KMS-11 (cell line): ENCODE results near the gene KRT82.

Source experiments
- H2AFZ ChIP-seq: fragments of 200-600 bp; sonication (generic); 2 replicates; pipeline ENCODE4 v1.6.1; 2016; ENCODE audit warnings: antibody characterized with exemption, mixed run types, low read depth
- H3K27ac ChIP-seq: fragments of 200-600 bp; sonication (generic); 2 replicates; pipeline ENCODE4 v1.6.1; 2016; ENCODE audit warnings: mild to moderate bottlenecking, mixed run types
- H3K27me3 ChIP-seq: fragments of 200-600 bp; sonication (generic); 2 replicates; pipeline ENCODE4 v1.6.1; 2017; ENCODE audit warnings: mild to moderate bottlenecking, low read depth, mixed run types, moderate library complexity; ENCODE audit not compliant: insufficient read depth
- H3K36me3 ChIP-seq: fragments of 200-600 bp; sonication (generic); 2 replicates; pipeline ENCODE4 v1.6.1; 2017; ENCODE audit warnings: mild to moderate bottlenecking, mixed run types; ENCODE audit not compliant: insufficient read depth
- H3K4me1 ChIP-seq: fragments of 200-600 bp; sonication (generic); 2 replicates; pipeline ENCODE4 v1.6.1; 2016; ENCODE audit warnings: mild to moderate bottlenecking, low read depth, mixed run types; ENCODE audit not compliant: poor library complexity, severe bottlenecking
- H3K4me2 ChIP-seq: fragments of 200-600 bp; sonication (generic); 2 replicates; pipeline ENCODE4 v1.7.0; 2016; ENCODE audit warnings: mild to moderate bottlenecking, mixed run types
- H3K4me3 ChIP-seq: fragments of 200-600 bp; sonication (generic); IDR thresholded peaks from 2 replicates; pipeline ENCODE4 v1.6.1; 2017; ENCODE audit warnings: low read depth, low read length, mixed read lengths; ENCODE audit not compliant: insufficient read depth
- H3K79me2 ChIP-seq: fragments of 200-600 bp; sonication (generic); 2 replicates; pipeline ENCODE4 v1.6.1; 2016; ENCODE audit warnings: low read depth, mixed run types; ENCODE audit not compliant: insufficient read depth
- H3K9ac ChIP-seq: fragments of 200-600 bp; sonication (generic); 2 replicates; pipeline ENCODE4 v1.6.1; 2016; ENCODE audit warnings: mild to moderate bottlenecking, mixed run types
- H4K20me1 ChIP-seq: fragments of 200-600 bp; sonication (generic); 2 replicates; pipeline ENCODE4 v1.6.1; 2016; ENCODE audit warnings: mild to moderate bottlenecking, mixed run types; ENCODE audit not compliant: insufficient read depth
- CTCF ChIP-seq: fragments of 200-600 bp; sonication (generic); conservative IDR thresholded peaks from 2 replicates; pipeline ENCODE4 v1.6.1; 2017; ENCODE audit warnings: low read depth, mild to moderate bottlenecking, antibody characterized with exemption, low read length, moderate library complexity, mixed read lengths

The KRT82 gene

DNA sequence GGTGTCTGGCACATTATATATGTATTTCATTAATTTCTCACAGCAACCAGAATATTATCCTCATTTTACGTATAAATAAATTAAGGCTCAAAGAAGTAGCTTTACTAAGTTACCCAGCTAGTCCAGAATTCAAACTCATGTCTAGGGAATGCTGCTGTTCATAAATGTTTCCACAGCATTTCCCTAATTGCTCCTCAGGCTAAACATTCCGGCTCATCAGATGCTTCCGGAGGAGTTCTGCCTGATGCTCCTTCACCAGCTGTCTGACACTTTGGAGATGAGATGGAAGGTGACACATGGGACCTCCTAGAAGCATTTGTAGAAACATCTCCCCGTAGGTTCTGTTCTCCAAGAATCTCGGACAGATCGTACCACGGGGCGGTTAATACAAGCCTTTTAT, 51.0 kb downstream of the KRT82 start:
- Histone ChIP-seq H3K4me3 (no peak overlapping the region), H2AFZ (no peak overlapping the region), H3K36me3 (no peaks in the 10 kb centered on the region), H4K20me1 (no peaks in the 10 kb centered on the region), H3K4me2 (no peak overlapping the region), H3K79me2 (no peaks in the 10 kb centered on the region), H3K9ac (no peak overlapping the region), H3K4me1 (peaks cover 14% of the 10 kb centered on the region), H3K27ac (no peak overlapping the region), H3K27me3 (peaks cover 23% of the 10 kb centered on the region; the same call in 1 of the 2 replicates)
- no peak for TF ChIP-seq CTCF

GRCh38 chr12:52354200-52354599, 51.9 kb downstream of the KRT82 start:
- H3K79me2 ChIP-seq = no peaks in the 10 kb centered on the region
- no peak overlapping the region for H3K4me2 ChIP-seq
- no peak for TF ChIP-seq CTCF
- H3K9ac ChIP-seq = no peak overlapping the region
- H3K27me3 ChIP-seq = peaks cover 23% of the 10 kb centered on the region; the same call in 1 of the 2 replicates
- no peak overlapping the region for H2AFZ ChIP-seq
- no peak overlapping the region for H3K27ac ChIP-seq
- peaks cover 14% of the 10 kb centered on the region for H3K4me1 ChIP-seq
- H4K20me1 ChIP-seq = no peaks in the 10 kb centered on the region
- H3K4me3 ChIP-seq = no peak overlapping the region
- no peaks in the 10 kb centered on the region for H3K36me3 ChIP-seq

DNA sequence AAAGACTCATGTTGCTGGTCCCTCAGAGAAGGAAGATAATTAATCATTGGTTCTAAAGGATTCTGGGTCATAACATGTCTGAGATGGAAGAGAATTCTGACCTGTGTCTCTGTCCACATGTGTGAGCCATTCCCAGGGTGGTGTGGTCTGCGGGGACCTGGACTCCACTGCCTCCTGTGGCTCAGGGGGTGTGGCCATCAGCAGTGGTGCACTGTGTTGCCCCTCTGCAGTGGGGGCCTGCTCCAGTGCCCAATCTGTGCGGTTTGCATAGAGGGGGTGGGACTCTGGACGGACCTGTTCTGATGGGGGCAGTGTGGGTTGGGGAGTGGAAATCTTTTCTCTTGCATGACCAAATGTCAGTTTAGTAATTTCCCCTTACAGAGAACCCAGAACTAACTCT, 52.4 kb downstream of the KRT82 start:
- peaks cover 12% of the 10 kb centered on the region for H3K4me1 ChIP-seq
- H4K20me1 ChIP-seq = no peaks in the 10 kb centered on the region
- H2AFZ ChIP-seq = no peak overlapping the region
- no peak overlapping the region for H3K4me2 ChIP-seq
- H3K79me2 ChIP-seq = no peaks in the 10 kb centered on the region
- no peak for TF ChIP-seq CTCF
- H3K36me3 ChIP-seq = no peaks in the 10 kb centered on the region
- H3K9ac ChIP-seq = no peak overlapping the region
- no peak overlapping the region for H3K27ac ChIP-seq
- no peak overlapping the region for H3K4me3 ChIP-seq
- peaks cover 23% of the 10 kb centered on the region; the same call in 1 of the 2 replicates for H3K27me3 ChIP-seq

GRCh38 chr12:52352951-52353350, 53.2 kb downstream of the KRT82 start:
- Histone ChIP-seq H3K4me1 (peaks cover 5% of the 10 kb centered on the region), H3K4me2 (no peak overlapping the region), H3K36me3 (no peaks in the 10 kb centered on the region), H3K79me2 (no peaks in the 10 kb centered on the region), H3K9ac (no peak overlapping the region), H4K20me1 (no peaks in the 10 kb centered on the region), H3K27ac (no peak overlapping the region), H2AFZ (no peak overlapping the region), H3K4me3 (no peak overlapping the region), H3K27me3 (peaks cover 23% of the 10 kb centered on the region; the same call in 1 of the 2 replicates)
- TF ChIP-seq CTCF = no peak
